Measurements from ENCODE around the gene MC3R.
"Not testable (repeated sequence)": the region's sequence is repeated elsewhere in the genome, so short reads cannot be mapped to it uniquely, and the experiment has no call there.

The MC3R gene

GRCh38 chr20:56247954-56248782 is at the start of gene MC3R:
MC3R (plus strand) TSS chr20:56248732; CDS start chr20:56248844, 112 bp downstream.
- DNase-seq, result peak in 31 of 51 donors; percentile 1 to 65 (median 30)

- DNase-seq, result no peak
These were observed 48.1 kb upstream of the MC3R start for GRCh38 chr20:56200456-56200855.

- peak in 3 of 51 donors; percentile 2 to 16 (median 4) for DNase-seq
These were observed 45.9 kb upstream of the MC3R start for GRCh38 chr20:56202493-56203077.

DNA sequence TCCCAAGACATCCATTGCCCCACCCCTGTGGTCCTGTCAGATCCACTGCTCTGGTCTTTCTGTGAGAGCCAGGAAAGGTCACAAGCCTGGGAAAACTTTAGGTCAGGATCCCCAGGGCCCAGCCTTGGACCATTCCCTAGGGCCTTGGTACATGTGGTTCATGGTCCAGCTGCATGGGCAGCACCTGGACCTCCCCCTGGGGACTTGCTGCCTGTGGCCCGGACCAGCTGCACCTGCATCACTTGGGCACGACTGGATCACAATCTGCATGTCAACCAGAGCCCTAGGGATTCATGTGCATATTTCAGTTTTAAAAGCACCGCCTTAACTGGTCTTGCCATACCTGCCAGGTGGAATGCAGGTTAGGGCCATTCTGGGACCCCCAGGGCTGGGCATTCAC is 44.3 kb upstream of the MC3R start:
- DNase-seq, result no peak

GRCh38 chr20:56205346-56205745 is 43.2 kb upstream of the MC3R start:
- DNase-seq, result no peak

DNA sequence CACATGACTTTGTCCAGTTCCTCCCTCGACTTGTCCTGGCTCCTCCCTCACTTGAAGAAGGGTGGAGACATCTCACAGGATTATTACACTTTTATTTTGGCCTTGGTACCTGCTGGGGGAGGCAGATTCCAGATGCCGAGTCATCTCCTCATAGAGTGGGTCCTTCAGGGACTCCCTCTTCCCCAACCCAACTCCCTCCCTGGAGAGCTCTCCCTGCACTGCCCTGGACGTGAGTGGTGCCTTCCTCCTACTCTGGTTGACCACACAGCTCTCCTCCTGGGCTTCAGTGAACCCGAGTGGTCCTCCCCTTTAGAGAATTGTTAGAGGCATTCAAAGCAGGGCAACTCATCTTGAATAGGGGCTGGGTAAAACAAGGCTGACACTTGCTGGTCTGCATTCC is 40.9 kb upstream of the MC3R start:
- DNase-seq, result no peak

- DNase-seq, result no peak
These were observed 40.4 kb upstream of the MC3R start for GRCh38 chr20:56208121-56208520.

- no peak for DNase-seq
These were observed 37.5 kb upstream of the MC3R start for GRCh38 chr20:56211051-56211450.

DNA sequence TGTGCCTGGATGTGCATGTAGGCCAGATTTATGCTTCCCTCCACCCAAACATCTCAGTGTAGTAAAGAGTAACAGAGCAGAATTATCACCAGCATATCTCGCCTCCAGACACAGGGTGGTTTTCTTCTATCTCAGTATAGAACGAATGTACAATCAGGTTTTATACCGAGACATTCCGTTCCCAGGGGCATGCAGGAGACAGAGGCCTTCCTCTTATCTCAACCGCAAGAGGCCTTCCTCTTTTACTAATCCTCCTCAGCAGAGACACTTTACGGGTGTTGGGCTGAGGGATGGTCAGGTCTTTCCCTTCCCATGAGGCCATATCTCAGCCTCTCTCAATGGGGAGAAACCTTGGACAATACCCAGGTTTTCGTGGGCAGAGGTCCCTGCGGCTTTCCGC is 36.4 kb upstream of the MC3R start:
- DNase-seq, result no peak

DNA sequence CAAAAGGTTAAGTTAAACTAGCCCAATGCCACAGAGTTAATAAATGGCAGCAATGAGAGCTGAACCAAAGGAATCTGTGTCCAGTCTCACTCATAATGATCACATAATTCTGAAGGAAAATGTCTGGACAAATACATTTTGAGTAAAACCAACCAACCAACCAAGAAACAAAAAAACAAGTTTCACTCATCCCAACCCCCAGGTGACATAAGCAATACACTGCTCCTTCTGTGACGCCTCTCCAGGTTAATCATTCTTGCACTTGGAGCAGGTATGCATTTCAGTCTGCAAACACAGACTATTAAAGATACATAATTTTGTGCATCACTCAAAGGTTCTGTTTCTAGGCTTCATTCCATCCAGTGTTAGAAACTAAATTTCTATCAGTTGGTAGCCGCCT is 35.2 kb upstream of the MC3R start:
- no peak for DNase-seq

DNA sequence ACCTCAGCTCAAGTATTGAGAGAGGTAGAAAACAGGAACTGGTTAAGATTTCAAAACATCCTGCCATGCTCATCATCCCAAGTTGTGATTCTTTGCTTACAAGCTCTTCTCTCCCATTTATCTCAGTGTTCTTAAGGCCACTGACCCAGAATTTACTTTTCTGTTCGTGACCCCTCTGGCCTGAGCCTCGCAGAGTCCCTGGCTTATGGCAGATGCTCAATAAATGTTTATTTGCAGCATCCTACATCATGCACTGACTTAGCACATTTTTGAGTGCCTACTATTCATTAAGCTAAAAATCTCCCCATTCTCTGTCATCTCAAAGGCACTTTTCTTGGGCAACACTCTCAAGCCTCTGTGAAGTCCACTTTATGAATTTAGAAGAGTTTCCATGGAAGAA is 33.4 kb upstream of the MC3R start:
- DNase-seq, result no peak

- no peak for DNase-seq
These were observed 30.7 kb upstream of the MC3R start for GRCh38 chr20:56217829-56218228.

DNA sequence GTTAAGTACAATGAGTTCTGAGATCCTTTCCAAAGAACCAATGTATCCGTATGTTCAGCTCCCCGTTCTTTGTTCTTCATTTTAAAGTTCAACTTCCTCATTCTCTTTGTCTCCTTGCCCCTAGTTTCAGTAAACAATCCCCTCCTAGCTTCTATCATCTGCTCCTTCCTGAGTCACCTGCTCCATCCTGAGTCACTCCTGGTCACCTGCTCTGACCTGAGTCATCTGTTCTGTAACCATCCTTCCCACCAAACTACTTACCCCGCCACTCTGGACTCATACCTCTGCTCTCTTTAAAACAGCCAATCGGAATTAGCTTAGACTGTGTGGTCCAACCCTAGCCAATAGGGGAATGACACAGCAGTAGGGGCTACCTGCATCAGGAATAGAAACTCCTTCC is 27.3 kb upstream of the MC3R start:
- DNase-seq, result not testable (repeated sequence)

- DNase-seq, result no peak
These were observed 26.3 kb upstream of the MC3R start for GRCh38 chr20:56222201-56222600.

DNA sequence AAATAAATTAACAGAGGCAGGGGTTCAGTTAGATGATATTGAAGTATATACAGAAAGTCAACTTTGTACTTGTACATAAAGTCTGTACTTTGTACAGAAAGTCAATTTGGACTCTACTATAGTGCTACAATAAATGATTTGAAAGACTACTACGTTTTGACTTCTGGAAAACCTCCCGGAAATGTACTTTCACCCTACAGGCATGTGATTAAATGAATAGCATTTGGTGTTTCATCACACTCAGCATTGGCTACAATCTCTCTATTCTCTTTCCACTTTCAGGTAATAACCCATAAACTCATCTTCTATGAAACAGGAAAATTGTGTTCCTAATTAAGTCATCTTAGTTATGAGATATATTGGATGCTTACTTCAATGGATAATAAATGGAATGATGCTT is 25.6 kb upstream of the MC3R start:
- DNase-seq, result no peak

DNA sequence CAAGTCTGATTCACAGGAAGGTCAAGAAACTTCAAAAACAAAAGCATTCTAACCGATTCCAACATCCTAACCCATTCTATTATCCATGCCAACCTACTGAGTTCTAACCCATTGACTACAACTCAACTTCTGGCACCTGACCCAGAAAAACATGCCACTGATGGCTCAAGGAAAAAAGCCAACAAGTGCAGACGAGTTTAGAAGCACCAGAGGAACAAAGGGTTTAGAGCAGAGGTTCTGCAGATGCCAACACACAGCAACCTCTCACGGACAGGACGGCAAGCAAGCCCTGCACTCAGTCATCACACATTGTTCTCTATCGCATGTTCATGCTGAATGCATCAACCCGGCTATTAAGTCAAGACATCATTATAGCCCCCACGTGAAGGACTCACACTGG is 25.2 kb upstream of the MC3R start:
- DNase-seq, result no peak

DNA sequence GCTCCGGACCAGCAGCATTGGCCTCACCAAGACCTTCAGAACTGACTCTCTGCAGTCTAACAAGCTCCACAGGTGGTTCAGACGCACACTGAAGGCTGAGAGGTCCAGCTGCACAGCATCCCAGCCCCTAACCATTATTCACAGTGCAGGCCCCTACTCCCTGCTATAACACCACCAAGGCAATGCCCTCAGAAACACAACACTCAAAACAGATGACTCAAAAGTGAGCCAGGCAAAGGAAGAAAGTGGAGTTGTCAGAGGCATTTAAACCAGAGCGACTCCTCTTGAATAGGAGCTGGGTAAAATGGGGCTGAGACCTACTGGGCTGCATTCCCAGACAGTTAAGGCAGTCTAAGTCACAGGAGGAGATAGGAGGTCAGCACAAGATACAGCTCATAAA is 20.5 kb upstream of the MC3R start:
- no peak for DNase-seq

DNA sequence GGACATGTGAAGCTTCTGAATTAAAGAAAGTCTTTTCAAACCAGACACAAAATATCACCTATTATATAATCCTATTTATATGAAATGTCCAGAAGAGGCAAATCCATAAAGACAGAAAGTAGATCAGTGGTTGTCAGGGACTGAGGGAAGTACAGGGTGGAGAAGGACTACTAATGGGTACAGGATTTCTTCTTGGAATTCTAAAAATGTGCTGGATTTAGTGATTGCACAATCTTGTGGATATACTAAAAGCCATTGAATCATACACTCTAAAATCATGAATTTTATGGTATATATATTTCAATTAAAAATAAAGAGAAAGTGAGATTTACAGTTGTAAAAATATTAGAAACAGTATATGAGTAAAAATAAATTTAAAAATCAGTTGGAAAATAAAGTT is 18.7 kb upstream of the MC3R start:
- no peak for DNase-seq

- DNase-seq, result no peak
These were observed 14.4 kb upstream of the MC3R start for GRCh38 chr20:56234110-56234509.

- DNase-seq, result no peak
These were observed 11.2 kb upstream of the MC3R start for GRCh38 chr20:56237335-56237734.

GRCh38 chr20:56244259-56244658 is 4.3 kb upstream of the MC3R start:
- DNase-seq, result no peak

GRCh38 chr20:56245761-56246160 is 2.8 kb upstream of the MC3R start:
- DNase-seq, result no peak

GRCh38 chr20:56249244-56249955 is 868 bp downstream of the MC3R start:
- peak in 3 of 51 donors; percentile 1 to 7 (median 4) for DNase-seq

Data from hypothalamus (tissue), 51 donors.